GM12872 (cell line): ENCODE data around the gene BMF.

ENCODE experiments used
- TF ChIP-seq, protein P1 (sequence below): IDR thresholded peaks from 3 replicates; pipeline ENCODE4 v1.5.1; 2011; ENCODE audit warnings: low read depth, mild to moderate bottlenecking, low read length, moderate library complexity; ENCODE audit not compliant: insufficient read depth

BMF gene

DNA sequence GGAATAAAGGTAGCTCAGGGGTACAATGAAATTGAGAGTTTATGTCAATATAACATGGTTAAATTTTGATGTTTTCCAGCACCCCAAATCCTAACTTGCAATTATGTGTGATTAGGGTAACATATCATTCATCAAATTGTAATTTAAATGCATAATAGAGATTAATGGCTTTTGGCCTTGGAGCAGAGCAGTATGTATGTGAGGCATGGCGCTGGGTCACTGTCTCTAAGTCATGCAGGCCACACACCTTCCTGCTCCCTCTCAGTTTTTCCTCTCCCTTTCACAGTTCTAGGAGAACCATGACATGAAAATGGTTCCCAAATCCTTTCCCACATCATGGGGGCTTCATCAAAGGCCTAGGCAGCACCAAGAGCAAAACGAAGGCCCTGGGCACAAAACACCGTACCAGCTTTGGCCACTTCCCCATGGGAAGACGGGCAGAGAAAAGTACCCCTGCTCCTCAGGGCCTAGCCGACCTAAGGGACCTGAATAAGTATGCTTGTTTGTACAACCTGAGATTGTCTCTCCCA is 65.8 kb downstream of the BMF start:
- TF ChIP-seq, protein P1, sequence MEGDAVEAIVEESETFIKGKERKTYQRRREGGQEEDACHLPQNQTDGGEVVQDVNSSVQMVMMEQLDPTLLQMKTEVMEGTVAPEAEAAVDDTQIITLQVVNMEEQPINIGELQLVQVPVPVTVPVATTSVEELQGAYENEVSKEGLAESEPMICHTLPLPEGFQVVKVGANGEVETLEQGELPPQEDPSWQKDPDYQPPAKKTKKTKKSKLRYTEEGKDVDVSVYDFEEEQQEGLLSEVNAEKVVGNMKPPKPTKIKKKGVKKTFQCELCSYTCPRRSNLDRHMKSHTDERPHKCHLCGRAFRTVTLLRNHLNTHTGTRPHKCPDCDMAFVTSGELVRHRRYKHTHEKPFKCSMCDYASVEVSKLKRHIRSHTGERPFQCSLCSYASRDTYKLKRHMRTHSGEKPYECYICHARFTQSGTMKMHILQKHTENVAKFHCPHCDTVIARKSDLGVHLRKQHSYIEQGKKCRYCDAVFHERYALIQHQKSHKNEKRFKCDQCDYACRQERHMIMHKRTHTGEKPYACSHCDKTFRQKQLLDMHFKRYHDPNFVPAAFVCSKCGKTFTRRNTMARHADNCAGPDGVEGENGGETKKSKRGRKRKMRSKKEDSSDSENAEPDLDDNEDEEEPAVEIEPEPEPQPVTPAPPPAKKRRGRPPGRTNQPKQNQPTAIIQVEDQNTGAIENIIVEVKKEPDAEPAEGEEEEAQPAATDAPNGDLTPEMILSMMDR, result no peak

DNA sequence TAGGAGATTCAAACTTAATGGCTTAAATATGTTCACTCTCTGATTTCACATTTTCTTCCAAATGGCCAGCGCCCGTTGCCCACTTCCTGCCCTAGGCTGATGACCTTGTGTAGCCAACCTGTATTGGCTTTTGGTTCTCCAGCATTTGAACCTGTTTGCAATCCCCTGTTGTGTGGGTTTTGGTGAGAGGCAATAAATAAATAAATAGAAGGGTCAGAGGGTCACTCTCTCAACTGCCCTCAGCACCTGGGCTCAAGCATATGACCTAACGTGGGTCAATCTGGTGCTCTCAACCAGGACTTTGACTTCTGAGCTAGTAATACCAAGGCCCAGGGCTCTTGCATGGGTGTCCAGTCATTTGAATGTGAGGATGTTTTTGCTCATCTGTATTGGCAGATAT is 67.9 kb downstream of the BMF start:
- TF ChIP-seq, protein P1, result no peak

DNA sequence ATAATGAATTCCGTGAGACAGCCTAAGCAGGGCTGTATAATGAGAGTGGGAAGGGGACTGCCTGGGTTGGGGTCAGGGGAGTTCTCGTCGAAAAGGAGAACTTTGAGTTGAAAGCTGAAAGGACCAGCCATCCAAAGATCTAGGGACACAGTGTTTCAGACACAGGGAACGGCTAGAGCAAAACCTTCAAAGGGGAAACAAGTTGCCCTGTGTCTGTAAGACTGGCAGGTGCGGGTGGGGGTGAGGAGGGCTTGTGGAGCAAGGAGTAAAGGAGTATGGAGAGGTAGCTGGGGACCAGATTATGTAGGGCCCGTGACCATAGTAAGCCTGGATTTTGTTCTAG is 68.4 kb downstream of the BMF start:
- TF ChIP-seq, protein P1, result no peak

DNA sequence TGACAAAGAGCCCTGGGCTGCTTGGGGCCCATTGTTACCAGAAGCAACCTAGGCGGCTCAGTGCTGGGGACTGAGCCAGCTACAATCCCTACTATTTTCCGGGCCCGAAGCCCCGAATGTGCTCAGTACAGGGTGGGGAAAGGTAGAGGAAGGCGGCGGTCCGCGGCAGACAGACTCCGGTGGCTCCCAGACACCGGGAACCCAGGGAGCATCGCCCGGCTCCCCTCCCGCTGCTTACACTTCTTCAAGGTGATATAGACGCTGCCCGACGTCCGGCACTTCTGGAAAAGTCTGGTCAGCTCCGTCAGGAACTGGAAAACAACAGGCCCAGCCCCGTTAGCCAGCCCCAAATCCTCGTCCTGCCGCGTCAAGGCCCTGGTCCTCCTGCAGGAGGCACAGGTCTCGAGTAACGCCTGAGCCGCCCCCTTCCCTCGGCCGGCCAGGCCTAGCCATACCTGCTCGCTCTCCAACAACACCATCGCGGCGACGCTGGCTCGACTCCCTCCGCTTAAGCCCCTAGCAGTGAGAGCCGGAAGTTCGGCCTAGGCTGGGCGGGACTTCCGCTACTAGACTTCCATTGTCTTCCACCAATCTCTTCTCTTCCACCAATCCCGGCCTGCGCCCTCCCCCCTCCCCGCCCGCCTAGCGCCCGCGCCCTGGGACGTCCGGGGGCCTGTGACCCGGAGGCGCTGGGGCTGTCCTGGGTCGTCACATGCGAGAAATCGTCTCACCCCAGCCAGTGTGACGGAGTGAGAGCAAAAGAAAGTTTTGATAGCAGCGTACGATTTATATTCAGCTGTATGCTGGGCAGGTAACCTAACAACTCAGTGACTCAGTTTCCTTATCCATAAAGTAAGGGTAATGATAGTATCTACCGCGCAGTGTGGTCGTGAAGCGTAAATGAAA is 69.8 kb downstream of the BMF start, which contains the start of gene SRP14:
Gene SRP14 (minus strand): TSS at position 544 of the 906 bp plus-strand sequence. CDS start 65 bp downstream, at position 479.
- TF ChIP-seq, protein P1, result no peak

DNA sequence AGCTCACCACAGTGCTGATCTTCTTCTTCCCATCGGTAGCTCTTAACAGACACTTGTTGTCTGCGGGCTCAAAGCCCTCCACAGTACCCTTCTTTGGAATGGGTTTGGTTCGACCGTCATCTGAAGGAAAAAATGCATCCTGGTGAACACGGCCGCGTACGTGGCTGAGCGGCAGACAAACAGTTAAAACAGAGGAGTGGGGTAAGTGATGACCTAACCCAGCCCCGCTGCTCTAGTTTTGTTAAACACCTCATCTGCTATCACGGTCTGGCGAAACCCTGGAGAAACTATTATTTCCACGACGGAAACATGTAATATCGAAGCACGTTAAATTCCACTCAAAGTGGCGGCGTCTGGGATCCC is 70.4 kb downstream of the BMF start:
- TF ChIP-seq, protein P1, result no peak
